ENCODE results near the gene CEP164. TPM values are rescaled to one million over a fixed set of nuclear protein-coding genes. Genes with fewer than 3 reads are reported as not detected.

CEP164 gene
- total RNA-seq, 6 experiments from 2014 or later: 29.0 to 35.6 (median 33.0) TPM

DNA sequence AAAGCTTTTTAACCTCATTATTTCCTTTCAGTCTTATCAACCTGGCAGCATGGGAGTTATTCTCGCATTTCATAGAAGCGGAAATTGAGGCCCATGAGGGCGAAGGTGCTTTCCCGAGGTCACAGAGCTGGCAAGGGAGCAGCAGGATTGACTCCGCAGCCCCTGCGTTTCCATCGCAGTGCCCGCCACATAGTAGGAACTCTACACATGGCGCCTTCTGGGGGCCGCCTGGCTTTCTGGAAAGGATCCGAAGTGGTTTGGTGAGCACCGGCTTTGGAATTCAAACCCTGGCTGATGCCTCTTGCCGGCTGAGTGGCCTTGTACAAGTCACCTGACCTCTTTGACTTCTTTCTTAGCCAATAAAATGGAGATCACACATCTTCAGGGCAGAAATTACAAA, 93.4 kb downstream of the CEP164 start:
- no peaks in the 10 kb centered on the region for H3K36me3 Mint-ChIP-seq (ENCODE audit: low read depth)
- H3K4me3 Mint-ChIP-seq: no peak overlapping the region
- no peak overlapping the region for H3K27ac Mint-ChIP-seq
- TF ChIP-seq, protein P1, sequence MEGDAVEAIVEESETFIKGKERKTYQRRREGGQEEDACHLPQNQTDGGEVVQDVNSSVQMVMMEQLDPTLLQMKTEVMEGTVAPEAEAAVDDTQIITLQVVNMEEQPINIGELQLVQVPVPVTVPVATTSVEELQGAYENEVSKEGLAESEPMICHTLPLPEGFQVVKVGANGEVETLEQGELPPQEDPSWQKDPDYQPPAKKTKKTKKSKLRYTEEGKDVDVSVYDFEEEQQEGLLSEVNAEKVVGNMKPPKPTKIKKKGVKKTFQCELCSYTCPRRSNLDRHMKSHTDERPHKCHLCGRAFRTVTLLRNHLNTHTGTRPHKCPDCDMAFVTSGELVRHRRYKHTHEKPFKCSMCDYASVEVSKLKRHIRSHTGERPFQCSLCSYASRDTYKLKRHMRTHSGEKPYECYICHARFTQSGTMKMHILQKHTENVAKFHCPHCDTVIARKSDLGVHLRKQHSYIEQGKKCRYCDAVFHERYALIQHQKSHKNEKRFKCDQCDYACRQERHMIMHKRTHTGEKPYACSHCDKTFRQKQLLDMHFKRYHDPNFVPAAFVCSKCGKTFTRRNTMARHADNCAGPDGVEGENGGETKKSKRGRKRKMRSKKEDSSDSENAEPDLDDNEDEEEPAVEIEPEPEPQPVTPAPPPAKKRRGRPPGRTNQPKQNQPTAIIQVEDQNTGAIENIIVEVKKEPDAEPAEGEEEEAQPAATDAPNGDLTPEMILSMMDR (IDR thresholded peaks at IDR 0.05): no peak
- peaks cover 21% of the 10 kb centered on the region for H3K27me3 Mint-ChIP-seq (ENCODE audit: insufficient read depth)
- H3K4me1 Mint-ChIP-seq (ENCODE audit: low read depth): no peaks in the 10 kb centered on the region
- DNase-seq: no peak
- no peaks in the 10 kb centered on the region for H3K9me3 Mint-ChIP-seq

DNA sequence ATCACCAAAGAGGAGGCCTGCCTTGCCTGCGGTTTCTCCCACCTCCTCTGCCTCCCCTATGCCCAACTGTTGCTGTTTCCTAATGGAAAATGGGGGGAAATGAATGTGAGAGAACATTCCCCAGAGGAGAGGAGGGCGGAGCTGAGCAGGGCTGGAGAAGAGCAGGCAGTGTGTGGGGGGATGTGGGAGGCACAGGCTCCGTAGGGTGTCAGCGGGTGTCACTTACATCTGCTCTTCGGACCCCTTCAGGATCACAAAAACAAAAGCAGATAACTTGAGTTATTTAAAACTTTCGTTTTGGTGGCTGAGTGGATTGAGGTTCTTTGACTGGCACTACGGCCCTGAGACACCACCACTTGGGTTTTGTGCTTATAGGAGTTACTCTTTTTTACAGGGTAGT, 93.8 kb downstream of the CEP164 start:
- TF ChIP-seq, protein P1 (IDR thresholded peaks at IDR 0.05): no peak
- H3K4me1 Mint-ChIP-seq (ENCODE audit: low read depth): no peaks in the 10 kb centered on the region
- DNase-seq: no peak
- no peak overlapping the region for H3K27ac Mint-ChIP-seq
- peaks cover 23% of the 10 kb centered on the region for H3K27me3 Mint-ChIP-seq (ENCODE audit: insufficient read depth)
- H3K4me3 Mint-ChIP-seq: no peak overlapping the region
- H3K36me3 Mint-ChIP-seq (ENCODE audit: low read depth): no peaks in the 10 kb centered on the region
- no peaks in the 10 kb centered on the region for H3K9me3 Mint-ChIP-seq

DNA sequence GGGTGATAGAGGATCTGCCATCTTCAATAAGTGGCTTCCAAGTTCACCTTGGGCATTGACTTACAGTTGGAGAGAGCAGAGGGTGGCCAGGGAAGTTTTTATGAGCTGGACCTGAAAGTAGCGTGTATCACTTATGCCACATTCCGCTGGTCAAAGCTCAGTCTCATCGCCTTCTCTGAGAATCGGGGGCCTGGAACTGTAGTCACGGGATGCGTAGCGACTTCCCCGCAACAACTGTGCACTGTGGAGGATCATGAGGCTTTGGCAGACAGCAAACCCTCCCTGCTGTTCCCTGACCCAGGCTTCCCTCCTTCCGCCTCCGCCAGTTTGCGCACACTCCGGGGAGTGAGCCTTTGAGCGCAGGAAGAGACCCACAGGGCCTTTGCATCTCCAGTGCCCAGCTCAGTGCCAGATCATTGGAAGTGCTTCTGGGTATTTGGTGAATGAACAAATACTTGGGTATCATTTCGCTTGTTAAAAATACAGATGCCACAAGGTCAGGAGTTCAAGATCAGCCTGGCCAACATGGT, 95.5 kb downstream of the CEP164 start:
- DNase-seq: no peak
- H3K27me3 Mint-ChIP-seq (ENCODE audit: insufficient read depth): peaks cover 17% of the 10 kb centered on the region
- TF ChIP-seq, protein P1 (IDR thresholded peaks at IDR 0.05): no peak
- no peaks in the 10 kb centered on the region for H3K36me3 Mint-ChIP-seq (ENCODE audit: low read depth)
- no peak overlapping the region for H3K4me3 Mint-ChIP-seq
- H3K27ac Mint-ChIP-seq: no peak overlapping the region
- H3K9me3 Mint-ChIP-seq: no peaks in the 10 kb centered on the region
- H3K4me1 Mint-ChIP-seq (ENCODE audit: low read depth): no peaks in the 10 kb centered on the region

DNA sequence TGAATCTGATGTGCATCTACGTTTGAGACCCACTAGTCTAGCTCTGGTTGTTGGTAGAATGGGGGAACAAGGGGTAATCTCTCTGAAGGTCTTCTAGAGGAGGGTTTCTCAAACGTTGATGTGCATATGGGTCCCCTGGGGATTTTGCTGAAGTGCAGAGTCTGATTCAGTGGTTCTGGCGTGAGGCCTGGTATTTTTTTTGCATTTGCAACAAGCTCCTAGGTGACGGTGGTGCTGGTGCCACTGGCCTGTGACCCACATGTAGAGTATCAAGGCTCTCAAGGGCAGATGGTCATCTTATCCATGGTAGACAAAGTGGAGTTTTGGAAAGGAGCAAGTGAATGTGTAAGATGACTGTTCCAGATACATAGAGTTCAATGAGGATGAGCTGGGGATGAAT, 97.1 kb downstream of the CEP164 start:
- no peaks in the 10 kb centered on the region for H3K36me3 Mint-ChIP-seq (ENCODE audit: low read depth)
- DNase-seq: no peak
- no peaks in the 10 kb centered on the region for H3K9me3 Mint-ChIP-seq
- H3K4me1 Mint-ChIP-seq (ENCODE audit: low read depth): no peaks in the 10 kb centered on the region
- H3K4me3 Mint-ChIP-seq: no peak overlapping the region
- TF ChIP-seq, protein P1 (IDR thresholded peaks at IDR 0.05): no peak
- H3K27me3 Mint-ChIP-seq (ENCODE audit: insufficient read depth): peaks cover 21% of the 10 kb centered on the region
- H3K27ac Mint-ChIP-seq: no peak overlapping the region

DNA sequence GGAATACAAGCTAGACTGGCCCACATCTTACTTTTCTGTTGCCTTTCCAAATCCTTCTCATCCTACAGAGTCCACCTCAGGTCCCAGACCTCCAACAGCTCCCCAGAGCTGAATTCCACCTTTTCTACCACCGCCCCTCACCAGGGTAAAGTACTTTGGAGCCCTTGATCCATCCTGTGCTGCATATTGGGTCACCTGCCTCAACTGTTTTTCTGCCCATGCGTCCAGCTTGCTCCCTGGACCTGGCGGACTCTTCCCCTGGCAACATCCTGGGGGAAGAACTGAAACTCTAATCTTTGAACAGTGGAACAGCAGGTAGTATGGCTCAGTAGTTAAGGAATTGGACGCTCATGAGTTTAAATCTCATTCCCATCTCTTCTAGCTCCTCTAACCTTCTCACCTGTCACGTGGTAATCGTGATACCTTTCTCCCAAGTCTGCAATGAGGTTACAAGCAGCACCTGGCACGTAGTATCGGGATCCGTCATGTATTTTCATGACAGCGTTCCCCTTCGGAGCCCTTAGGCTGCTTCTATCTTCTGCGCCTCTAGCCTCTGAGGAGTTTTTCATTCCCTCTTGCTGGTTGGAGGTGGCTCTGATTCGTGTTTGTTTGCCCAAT, 98.1 kb downstream of the CEP164 start:
- peaks cover 29% of the 10 kb centered on the region for H3K27me3 Mint-ChIP-seq (ENCODE audit: insufficient read depth)
- no peaks in the 10 kb centered on the region for H3K4me1 Mint-ChIP-seq (ENCODE audit: low read depth)
- DNase-seq: no peak
- H3K4me3 Mint-ChIP-seq: no peak overlapping the region
- no peaks in the 10 kb centered on the region for H3K9me3 Mint-ChIP-seq
- H3K36me3 Mint-ChIP-seq (ENCODE audit: low read depth): no peaks in the 10 kb centered on the region
- H3K27ac Mint-ChIP-seq: no peak overlapping the region
- TF ChIP-seq, protein P1 (IDR thresholded peaks at IDR 0.05): no peak

Measured in HFFc6 (cell line).